Activated naive CD4-positive, alpha-beta T cell treated with anti-CD3 and anti-CD28 coated beads, Interleukin-2, amount 50 U/mL, for 72 hours (primary cell): ENCODE data around the gene ZBTB21. TPM values are rescaled to one million over a fixed set of nuclear protein-coding genes. Genes with fewer than 3 reads are reported as not detected.
"Not testable (repeated sequence)": the region's sequence is repeated elsewhere in the genome, so short reads cannot be mapped to it uniquely, and the experiment has no call there.

Experiments
- ATAC-seq, 2 donors: fragments of 150-1000 bp; cut with Tn5 transposase; 2 replicates each; pipeline ENCODE4 v1.10.0; 2021; ENCODE audit warnings: mild to moderate bottlenecking in 2 of 2, moderate library complexity in 2 of 2
- DNase-seq, 2 donors: peaks; one replicate each; pipeline ENCODE4 v3.0.0; 2021 to 2022; ENCODE audit warnings: low spot score in 2 of 2
- H3K27ac Mint-ChIP-seq, 2 donors: one replicate each; pipeline ENCODE4 v1.8.0; 2022; ENCODE audit warnings: mild to moderate bottlenecking in 2 of 2, mixed read lengths in 2 of 2
- H3K36me3 Mint-ChIP-seq, 2 donors: one replicate each; pipeline ENCODE4 v1.8.0; 2022; ENCODE audit warnings: mixed read lengths in 2 of 2
- H3K9me3 Mint-ChIP-seq, 2 donors: one replicate each; pipeline ENCODE4 v1.8.0; 2022; ENCODE audit warnings: mixed read lengths in 2 of 2
- total RNA-seq, 2 donors: library from RNA; stranded (reverse); gene quantifications; one replicate each; pipeline ENCODE4 v1.2.3, GENCODE V29; 2022

The ZBTB21 gene
- total RNA-seq, 2 donors from 2014 or later, result 28.6 to 61.0 TPM

GRCh38 chr21:41971891-41972290 is 38.3 kb downstream of the ZBTB21 start:
- DNase-seq (peak in 1 of 2 donors; percentile 21), ATAC-seq (no peak)
- peaks cover 5 to 8% of the 10 kb centered on the region in 2 donors for H3K9me3 Mint-ChIP-seq
- peaks cover 0 to 12% of the 10 kb centered on the region in 2 donors for H3K36me3 Mint-ChIP-seq
- H3K27ac Mint-ChIP-seq, result no peak overlapping the region

- Mint-ChIP-seq H3K36me3 (peaks cover 0 to 12% of the 10 kb centered on the region in 2 donors), H3K9me3 (peaks cover 5 to 8% of the 10 kb centered on the region in 2 donors), H3K27ac (no peak overlapping the region)
- peak in 1 of 2 donors; percentile 42 for DNase-seq
- no peak for ATAC-seq
These were observed 39.2 kb downstream of the ZBTB21 start for GRCh38 chr21:41970751-41971653.

DNA sequence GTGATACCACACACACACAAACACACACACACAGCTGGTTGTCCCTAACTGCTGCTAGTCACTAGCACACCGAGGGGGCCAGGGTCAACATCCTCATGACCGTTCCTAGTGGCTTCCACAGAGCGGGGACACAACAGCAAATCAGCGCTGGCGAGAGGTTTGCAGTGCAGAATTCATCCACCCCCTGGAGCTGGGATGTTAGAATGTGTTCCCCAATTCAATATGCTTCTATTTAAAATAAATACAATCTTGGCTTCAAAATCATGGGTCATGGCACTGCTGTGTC is 40.1 kb downstream of the ZBTB21 start:
- peak in 1 of 2 donors; percentile 13 for DNase-seq
- Mint-ChIP-seq H3K27ac (no peak overlapping the region), H3K36me3 (peaks cover 0 to 12% of the 10 kb centered on the region in 2 donors), H3K9me3 (peaks cover 5 to 8% of the 10 kb centered on the region in 2 donors)
- ATAC-seq, result no peak

GRCh38 chr21:41967708-41968107 is 42.5 kb downstream of the ZBTB21 start:
- DNase-seq (peak in 1 of 2 donors; percentile 38), ATAC-seq (no peak)
- H3K9me3 Mint-ChIP-seq, result peaks cover under 1% of the 10 kb centered on the region in 2 donors
- H3K27ac Mint-ChIP-seq, result peak overlapping the region; percentile 8 to 54
- peaks cover 0 to 2% of the 10 kb centered on the region in 2 donors for H3K36me3 Mint-ChIP-seq

- Mint-ChIP-seq H3K9me3 (no peaks in the 10 kb centered on the region), H3K27ac (peak overlapping the region in 1 of 2 donors; percentile 54), H3K36me3 (no peaks in the 10 kb centered on the region)
- ATAC-seq (no peak), DNase-seq (peak in 1 of 2 donors; percentile 47)
These were observed 43.1 kb downstream of the ZBTB21 start for GRCh38 chr21:41966872-41967621.

- no peak for ATAC-seq
- peak overlapping the region in 1 of 2 donors; percentile 54 for H3K27ac Mint-ChIP-seq
These were observed 43.9 kb downstream of the ZBTB21 start for GRCh38 chr21:41966041-41966833.

GRCh38 chr21:41965461-41966013 is 44.6 kb downstream of the ZBTB21 start:
- H3K9me3 Mint-ChIP-seq, result no peaks in the 10 kb centered on the region
- no peak overlapping the region for H3K27ac Mint-ChIP-seq
- ATAC-seq (no peak), DNase-seq (peak in 1 of 2 donors; percentile 16)
- H3K36me3 Mint-ChIP-seq, result no peaks in the 10 kb centered on the region

More at GRCh38 chr21:41966041-41966833, 43.9 kb downstream of the ZBTB21 start:
- Mint-ChIP-seq H3K36me3 (no peaks in the 10 kb centered on the region), H3K9me3 (no peaks in the 10 kb centered on the region)
- DNase-seq, result peak in 1 of 2 donors; percentile 39

- ATAC-seq (no peak), DNase-seq (peak in 1 of 2 donors; percentile 21)
- H3K36me3 Mint-ChIP-seq, result no peaks in the 10 kb centered on the region
- H3K27ac Mint-ChIP-seq, result no peak overlapping the region
- no peaks in the 10 kb centered on the region for H3K9me3 Mint-ChIP-seq
These were observed 45.1 kb downstream of the ZBTB21 start for GRCh38 chr21:41965045-41965444.

DNA sequence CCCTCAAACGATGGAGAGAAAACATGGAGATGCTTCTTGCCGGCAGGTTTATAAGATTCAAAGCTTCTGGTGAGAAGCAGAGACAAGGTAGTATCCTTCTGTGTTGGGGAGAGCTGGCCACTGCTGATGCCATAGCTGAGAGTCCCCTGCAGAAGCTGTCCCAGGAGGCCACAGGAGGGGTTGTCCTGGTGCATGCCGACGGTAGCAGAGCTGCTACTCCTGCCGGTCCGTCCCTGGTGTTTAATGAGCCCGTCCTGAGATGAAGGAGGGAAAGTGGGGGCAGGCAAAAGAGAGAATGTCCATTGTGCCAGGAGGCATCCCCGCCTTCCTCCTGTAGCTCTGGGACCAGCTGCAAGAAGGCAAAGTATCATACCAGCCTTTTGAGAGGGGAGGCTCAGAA is 46.0 kb downstream of the ZBTB21 start:
- Mint-ChIP-seq H3K9me3 (no peaks in the 10 kb centered on the region), H3K27ac (no peak overlapping the region), H3K36me3 (no peaks in the 10 kb centered on the region)
- ATAC-seq, result no peak
- peak in 1 of 2 donors; percentile 42 for DNase-seq

DNA sequence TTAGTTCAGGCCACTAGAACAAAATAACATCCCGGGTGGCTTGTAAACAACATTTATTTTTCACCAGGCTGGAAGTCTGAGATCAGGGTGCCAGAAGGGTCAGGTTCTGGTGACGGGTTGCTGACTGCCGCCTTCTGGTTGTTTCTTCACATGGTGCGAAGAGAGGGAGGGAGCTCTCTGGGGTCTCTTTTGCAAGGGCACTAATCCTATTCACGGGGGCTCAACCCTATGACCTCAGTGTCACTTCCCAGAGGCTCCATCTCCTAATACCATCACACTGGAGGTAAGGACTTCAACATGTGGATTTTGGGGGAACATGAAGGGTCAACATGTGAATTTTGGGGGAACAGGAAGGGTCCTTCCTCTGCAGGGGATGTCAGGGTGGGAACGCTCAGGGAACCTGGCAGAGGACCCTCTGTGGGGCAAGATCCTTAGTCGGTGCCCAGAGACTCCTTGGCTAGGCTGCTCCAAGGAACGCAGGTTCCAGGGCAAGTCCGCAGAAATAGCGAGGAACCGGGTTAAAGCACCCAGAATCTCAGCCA is 47.7 kb downstream of the ZBTB21 start:
- ATAC-seq (no peak), DNase-seq (no peak)
- Mint-ChIP-seq H3K9me3 (no peaks in the 10 kb centered on the region), H3K27ac (no peak overlapping the region), H3K36me3 (no peaks in the 10 kb centered on the region)

GRCh38 chr21:41961753-41962152 is 48.4 kb downstream of the ZBTB21 start:
- ATAC-seq, result no peak
- no peaks in the 10 kb centered on the region for H3K36me3 Mint-ChIP-seq
- H3K27ac Mint-ChIP-seq, result no peak overlapping the region
- DNase-seq, result no peak
- H3K9me3 Mint-ChIP-seq, result no peaks in the 10 kb centered on the region

DNA sequence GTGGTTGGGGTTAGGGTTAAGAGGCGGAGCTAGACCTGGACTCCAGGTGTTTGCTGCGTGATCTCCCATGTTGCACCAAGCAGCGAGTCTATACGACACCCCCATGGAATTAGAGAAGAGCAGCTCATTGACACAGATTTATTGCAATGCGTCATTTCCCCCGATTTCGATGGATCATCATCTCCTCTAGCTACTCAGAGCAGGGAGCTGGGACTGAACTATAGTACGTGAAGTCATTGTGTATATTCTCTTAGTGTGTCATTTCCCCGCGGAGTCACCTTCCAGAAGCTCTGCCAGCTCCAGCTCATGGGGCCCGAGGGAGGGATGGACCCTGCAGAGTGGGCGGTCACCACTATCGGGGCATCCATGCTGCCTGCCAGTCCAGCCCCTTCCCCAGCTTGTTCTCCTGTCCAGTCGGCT is 48.9 kb downstream of the ZBTB21 start:
- Mint-ChIP-seq H3K36me3 (no peaks in the 10 kb centered on the region), H3K27ac (peak overlapping the region in 1 of 2 donors; percentile 11), H3K9me3 (no peaks in the 10 kb centered on the region)
- ATAC-seq, result no peak
- DNase-seq, result no peak

DNA sequence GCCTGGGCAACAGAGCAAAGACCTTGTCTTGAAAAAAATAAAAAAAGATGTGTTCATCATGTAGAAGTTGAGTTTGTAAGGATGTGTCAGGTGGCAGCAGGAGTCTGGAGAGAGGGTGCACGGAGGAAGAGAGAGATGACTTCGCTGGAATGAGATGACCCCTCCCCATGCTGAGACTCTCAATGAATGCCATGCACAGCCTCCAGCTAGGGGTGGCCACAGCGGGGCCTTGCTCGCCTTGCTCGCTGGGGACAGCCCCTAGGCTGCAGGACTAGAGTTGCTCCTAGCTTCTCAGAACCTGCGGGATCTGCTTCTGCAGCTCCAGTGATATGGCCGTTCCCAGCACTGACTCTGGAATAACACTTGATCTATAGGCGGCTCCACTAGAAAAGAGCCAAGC is 49.8 kb downstream of the ZBTB21 start:
- no peak overlapping the region for H3K27ac Mint-ChIP-seq
- no peaks in the 10 kb centered on the region for H3K36me3 Mint-ChIP-seq
- H3K9me3 Mint-ChIP-seq, result no peaks in the 10 kb centered on the region
- no peak for DNase-seq
- no peak for ATAC-seq

GRCh38 chr21:41959697-41960096 is 50.5 kb downstream of the ZBTB21 start:
- not testable (repeated sequence) for DNase-seq, ATAC-seq, H3K36me3 Mint-ChIP-seq, H3K9me3 Mint-ChIP-seq, H3K27ac Mint-ChIP-seq

DNA sequence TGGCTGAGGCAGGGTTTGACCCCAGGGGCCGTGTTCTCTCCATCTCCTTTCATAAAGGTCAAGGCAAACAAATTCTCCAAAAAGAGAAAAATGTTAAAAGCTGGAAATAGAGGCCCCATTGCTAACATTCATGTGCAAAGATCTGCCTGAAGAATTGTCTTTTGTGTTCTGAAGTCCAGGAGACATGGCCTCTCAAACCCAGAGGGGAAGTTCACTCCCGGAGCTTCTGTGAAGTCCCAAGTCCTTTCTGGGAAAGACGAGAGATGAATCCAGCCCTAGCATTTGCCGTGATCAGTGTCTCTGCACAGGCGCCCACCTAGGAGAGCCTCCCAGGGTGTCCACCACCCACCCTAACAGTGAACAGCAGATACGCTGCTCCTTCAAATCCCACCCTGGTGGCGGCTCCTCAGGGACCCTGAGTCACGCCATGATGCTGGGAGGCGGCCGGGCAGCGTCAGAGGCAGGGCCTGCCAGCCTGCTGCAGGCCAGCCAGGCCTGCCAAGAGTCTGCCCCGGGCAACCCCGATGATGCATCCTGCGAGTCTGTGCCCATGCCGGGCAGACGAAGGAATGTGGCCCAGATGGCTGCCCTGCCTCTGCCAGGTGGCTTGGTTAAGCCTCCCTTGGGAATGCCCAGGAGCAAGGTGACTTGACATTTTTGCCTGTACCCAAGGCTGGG is 51.1 kb downstream of the ZBTB21 start:
- Mint-ChIP-seq H3K9me3 (no peaks in the 10 kb centered on the region), H3K27ac (no peak overlapping the region), H3K36me3 (no peaks in the 10 kb centered on the region)
- ATAC-seq (no peak), DNase-seq (no peak)
